PFSK-1 (cell line): ENCODE data around the gene LIN7A.

Source experiments
- FOXP2 ChIP-seq: optimal IDR thresholded peaks from 2 replicates; pipeline ENCODE3; 2011; ENCODE audit warnings: borderline replicate concordance, control low read depth, inconsistent platforms; ENCODE audit not compliant: insufficient read depth; ENCODE audit errors: extremely low read length, extremely low read depth
- POLR2AphosphoS5 ChIP-seq: IDR thresholded peaks from 2 replicates; pipeline ENCODE4 v1.6.1; 2012; ENCODE audit warnings: low read depth, mild to moderate bottlenecking, control low read depth, low read length, moderate library complexity
- REST ChIP-seq, 2 experiments: IDR thresholded peaks; 2 replicates each; pipeline versions ENCODE4 v1.6.1 to v1.8.0; 2011 to 2012; ENCODE audit warnings: low read depth in 2 of 2, low read length in 2 of 2, control low read depth in 1 of 2, inconsistent platforms in 1 of 2, mild to moderate bottlenecking in 1 of 2, moderate library complexity in 1 of 2; ENCODE audit not compliant: insufficient read depth in 1 of 2
- SIN3A ChIP-seq: IDR thresholded peaks from 2 replicates; pipeline ENCODE4 v1.6.1; 2012; ENCODE audit warnings: mild to moderate bottlenecking, low read length, moderate library complexity, borderline replicate concordance; ENCODE audit not compliant: insufficient read depth
- TAF1 ChIP-seq: IDR thresholded peaks from 2 replicates; pipeline ENCODE4 v1.6.1; 2012; ENCODE audit warnings: low read length, control low read depth, borderline replicate concordance; ENCODE audit not compliant: insufficient read depth

The LIN7A gene

GRCh38 chr12:80872053-80872452 lies 65.7 kb downstream of the LIN7A start:
- TF ChIP-seq FOXP2 (no peak), SIN3A (no peak), TAF1 (no peak), POLR2AphosphoS5 (no peak), REST (IDR thresholded peaks at IDR 0.05; ENCODE audit: insufficient read depth in 1 of 2, low read depth in 2 of 2, low read length in 2 of 2) (no peak)

GRCh38 chr12:80869264-80869663 lies 68.5 kb downstream of the LIN7A start:
- TF ChIP-seq REST (IDR thresholded peaks at IDR 0.05; ENCODE audit: insufficient read depth in 1 of 2, low read depth in 2 of 2, low read length in 2 of 2) (no peak), SIN3A (no peak)

GRCh38 chr12:80868576-80868975 lies 69.2 kb downstream of the LIN7A start:
- no peak for TF ChIP-seq REST (IDR thresholded peaks at IDR 0.05; ENCODE audit: insufficient read depth in 1 of 2, low read depth in 2 of 2, low read length in 2 of 2)

- TF ChIP-seq TAF1 (no peak), REST (IDR thresholded peaks at IDR 0.05; ENCODE audit: insufficient read depth in 1 of 2, low read depth in 2 of 2, low read length in 2 of 2) (no peak)
Measured at GRCh38 chr12:80867941-80868340, 69.8 kb downstream of the LIN7A start.

- TF ChIP-seq POLR2AphosphoS5: no peak
- TF ChIP-seq SIN3A: no peak
- no peak for TF ChIP-seq TAF1
- no peak for TF ChIP-seq FOXP2
- TF ChIP-seq REST (IDR thresholded peaks at IDR 0.05; ENCODE audit: insufficient read depth in 1 of 2, low read depth in 2 of 2, low read length in 2 of 2): no peak
Measured at GRCh38 chr12:80864046-80864735, 73.5 kb downstream of the LIN7A start.
